GM12878 (cell line): ENCODE measurements around the gene WBP4. TPM values are rescaled to one million over a fixed set of nuclear protein-coding genes. Genes with fewer than 3 reads are reported as not detected.

Experiments
- ATF3 ChIP-seq: IDR thresholded peaks from 2 replicates; pipeline ENCODE4 v1.6.1; 2011; ENCODE audit warnings: low read depth, mild to moderate bottlenecking, low read length, moderate library complexity, borderline replicate concordance; ENCODE audit errors: extremely low read depth
- ATF7 ChIP-seq: fragments of 450-650 bp; IDR thresholded peaks from 2 replicates; pipeline ENCODE4 v1.6.1; 2016; ENCODE audit warnings: low read depth, mild to moderate bottlenecking
- BACH1 ChIP-seq: fragments of 450-650 bp; IDR thresholded peaks from 2 replicates; pipeline ENCODE4 v1.6.1; 2017; ENCODE audit warnings: mild to moderate bottlenecking, borderline replicate concordance
- BMI1 ChIP-seq: fragments of 450-650 bp; IDR thresholded peaks from 2 replicates; pipeline ENCODE4 v1.6.1; 2016; ENCODE audit warnings: mild to moderate bottlenecking, moderate library complexity, borderline replicate concordance
- CBFB ChIP-seq: IDR thresholded peaks from 2 replicates; pipeline ENCODE4 v1.6.1; 2016; ENCODE audit warnings: antibody characterized with exemption, low read depth
- CBX3 ChIP-seq: fragments of 200-600 bp; sonication (generic); IDR thresholded peaks from 2 replicates; pipeline ENCODE4 v1.6.1; 2016; ENCODE audit warnings: low read depth, borderline replicate concordance
- EP300 ChIP-seq, 2 experiments: fragments of 150-350 bp in 1 of 2; IDR thresholded peaks; 2 replicates each; pipeline ENCODE4 v1.6.1; 2011 to 2012; ENCODE audit warnings: low read depth in 2 of 2, low read length in 2 of 2, borderline replicate concordance in 1 of 2, improper control_type of control experiment in 1 of 2, inconsistent platforms in 1 of 2; ENCODE audit not compliant: control insufficient read depth in 1 of 2
- GABPA ChIP-seq: IDR thresholded peaks from 2 replicates; pipeline ENCODE4 v1.6.1; 2014; ENCODE audit warnings: antibody characterized with exemption, low read depth, mild to moderate bottlenecking, inconsistent platforms
- HCFC1 ChIP-seq: fragments of 150-350 bp; IDR thresholded peaks from 2 replicates; pipeline ENCODE4 v1.6.1; 2014; ENCODE audit warnings: low read length
- HDAC2 ChIP-seq: fragments of 200-600 bp; sonication (generic); IDR thresholded peaks from 2 replicates; pipeline ENCODE4 v1.6.1; 2017
- KDM1A ChIP-seq: fragments of 200-600 bp; sonication (generic); IDR thresholded peaks from 2 replicates; pipeline ENCODE4 v1.6.1; 2016; ENCODE audit warnings: borderline replicate concordance
- MAX ChIP-seq: IDR thresholded peaks from 2 replicates; pipeline ENCODE4 v1.6.1; 2012; ENCODE audit warnings: low read depth, low read length, improper control_type of control experiment
- MTA3 ChIP-seq: IDR thresholded peaks from 2 replicates; pipeline ENCODE4 v1.6.1; 2012; ENCODE audit warnings: low read length, inconsistent platforms, borderline replicate concordance
- MXI1 ChIP-seq: fragments of 150-350 bp; IDR thresholded peaks from 2 replicates; pipeline ENCODE4 v1.6.1; 2011; ENCODE audit warnings: low read depth, mild to moderate bottlenecking, inconsistent platforms, low read length, improper control_type of control experiment
- MYC ChIP-seq: IDR thresholded peaks from 2 replicates; pipeline ENCODE4 v1.6.1; 2011; ENCODE audit warnings: mild to moderate bottlenecking, low read length, moderate library complexity, inconsistent platforms; ENCODE audit not compliant: insufficient read depth, insufficient replicate concordance, insufficient read length, severe bottlenecking
- NFYA ChIP-seq: IDR thresholded peaks from 2 replicates; pipeline ENCODE4 v1.6.1; 2011; ENCODE audit warnings: low read depth, mild to moderate bottlenecking, low read length, improper control_type of control experiment, borderline replicate concordance
- POLR2AphosphoS5 ChIP-seq: IDR thresholded peaks from 2 replicates; pipeline ENCODE4 v1.6.1; 2011; ENCODE audit warnings: mild to moderate bottlenecking, low read length, inconsistent platforms
- RELA ChIP-seq: fragments of 450-650 bp; IDR thresholded peaks from 2 replicates; pipeline ENCODE4 v1.8.0; 2014; ENCODE audit warnings: borderline replicate concordance; ENCODE audit not compliant: partially characterized antibody
- SPI1 ChIP-seq: IDR thresholded peaks from 2 replicates; pipeline ENCODE4 v1.6.1; 2011; ENCODE audit warnings: low read depth, mild to moderate bottlenecking, low read length, moderate library complexity, borderline replicate concordance; ENCODE audit not compliant: insufficient read depth
- SREBF1 ChIP-seq: IDR thresholded peaks from 2 replicates; pipeline ENCODE4 v1.6.1; 2012; ENCODE audit warnings: mild to moderate bottlenecking, low read length
- ZBTB11 ChIP-seq: fragments of 450-650 bp; formaldehyde crosslinking; IDR thresholded peaks from 2 replicates; pipeline ENCODE4 v1.5.0; 2022; ENCODE audit warnings: mild to moderate bottlenecking, missing genetic modification characterization
- ZNF592 ChIP-seq: fragments of 450-650 bp; IDR thresholded peaks from 2 replicates; pipeline ENCODE4 v1.6.1; 2017; ENCODE audit warnings: mild to moderate bottlenecking, moderate library complexity
- ZZZ3 ChIP-seq: IDR thresholded peaks from 2 replicates; pipeline ENCODE4 v1.6.1; 2011; ENCODE audit warnings: low read depth; ENCODE audit not compliant: control insufficient read depth, insufficient read length
- polyA plus RNA-seq, 11 experiments: library from polyadenylated mRNA; depleted of rRNA in 4 of 11; unstranded in 6 of 11; stranded (reverse) in 5 of 11; fragments of >200 nt; fragmentation: Nextera tagmentation in 4 of 11; fragmentation: Illumina TruSeq in 1 of 11; extraction: Ambion mirVana in 4 of 11; extraction: Trizol in 1 of 11; gene quantifications; 1 replicate in 1 of 11; 2 replicates in 10 of 11; pipeline versions ENCODE4 v1.2.1 to v1.2.3, GENCODE V29; 2011 to 2016; ENCODE audit warnings: inconsistent platforms in 2 of 11, missing spikeins in 2 of 11, low read depth in 1 of 11
- total RNA-seq, 4 experiments: library from RNA; depleted of rRNA in 3 of 4; stranded (reverse); fragments of >200 nt in 3 of 4; fragmentation: Illumina TruSeq in 1 of 4; extraction: Trizol in 1 of 4; gene quantifications; 2 replicates each; pipeline versions ENCODE4 v1.2.1 to v1.2.3, GENCODE V29; 2013 to 2021

WBP4 gene
- total and polyA plus RNA-seq, 10 of the 15 experiments (the other 5 are each of a cell fraction or from before 2014, with no cell fraction given): 7.4 to 21.6 (median 14.2) TPM

- TF ChIP-seq SREBF1: no peak
- TF ChIP-seq CBX3: no peak
- TF ChIP-seq HCFC1: no peak
- peak; percentile 73; the same call in 1 of the 2 replicates for TF ChIP-seq ZNF592
- TF ChIP-seq BACH1: peak; percentile 86
- TF ChIP-seq EP300 (IDR thresholded peaks at IDR 0.05; ENCODE audit: borderline replicate concordance in 1 of 2, control insufficient read depth in 1 of 2, low read depth in 2 of 2, low read length in 2 of 2): peak in 1 of 2 experiments; percentile 2; a peak in 1 of 4 replicates
- TF ChIP-seq MAX: no peak; the same call in 1 of the 2 replicates
- TF ChIP-seq SPI1: no peak
- TF ChIP-seq ATF7: peak; percentile 16; the same call in 1 of the 2 replicates
- peak; percentile 69 for TF ChIP-seq MXI1
- TF ChIP-seq BMI1: no peak
- TF ChIP-seq POLR2AphosphoS5: no peak
- TF ChIP-seq MTA3: no peak
- peak; percentile 63; the same call in 1 of the 2 replicates for TF ChIP-seq CBFB
- no peak for TF ChIP-seq KDM1A
- TF ChIP-seq ZZZ3: no peak
- TF ChIP-seq ATF3: no peak
- no peak; the same call in 1 of the 2 replicates for TF ChIP-seq HDAC2
- TF ChIP-seq GABPA: no peak
- peak; percentile 27; the same call in 1 of the 2 replicates for TF ChIP-seq ZBTB11 (CRISPR knock-in tag)
- peak; percentile 46 for TF ChIP-seq MYC
- peak; percentile 42 for TF ChIP-seq RELA
- TF ChIP-seq NFYA: no peak
These were observed 1.1 kb upstream of the WBP4 start (continued) for GRCh38 chr13:41060082-41060723.
